H1 (cell line): ENCODE measurements around the gene GON4L. TPM values are rescaled to one million over a fixed set of nuclear protein-coding genes. Genes with fewer than 3 reads are reported as not detected.
"Not testable (repeated sequence)": the region's sequence is repeated elsewhere in the genome, so short reads cannot be mapped to it uniquely, and the experiment has no call there.

ENCODE experiments used
- CTCF ChIA-PET: fragments of 300-600 bp; sonication (Branson Sonifier 250); formaldehyde crosslinking; loops from one replicate; lab custom pipeline; 2021; ENCODE audit not compliant: partially characterized antibody; lab: Charles Lee
- POLR2A ChIA-PET: fragments of 300-600 bp; sonication (Branson Sonifier 250); formaldehyde crosslinking; loops from one replicate; lab custom pipeline; 2021; ENCODE audit warnings: inconsistent platforms; ENCODE audit not compliant: partially characterized antibody; lab: Charles Lee
- DNase-seq, 2 experiments: peaks; one replicate each; pipeline versions ENCODE4 v3.0.0 to v3.0.0-alpha.2; 2010 to 2022; ENCODE audit warnings: low spot score in 2 of 2, low read depth in 1 of 2, mixed read lengths in 1 of 2
- FAIRE-seq: peaks from 2 replicates; lab custom pipeline; 2011; peaks lifted over from hg19 to GRCh38; lab: Jason Lieb, UNC
- H2AFZ ChIP-seq: 2 replicates; pipeline ENCODE4 v1.8.1; 2012; ENCODE audit warnings: low read length, inconsistent platforms
- H2AK5ac ChIP-seq: 2 replicates; pipeline ENCODE4 v1.6.1; 2013; ENCODE audit warnings: low read depth, low read length
- H2BK120ac ChIP-seq: replicated peaks from 2 replicates; pipeline ENCODE3; 2013; ENCODE audit warnings: low read depth, low read length, inconsistent platforms
- H2BK12ac ChIP-seq: 2 replicates; pipeline ENCODE4 v1.6.1; 2013; ENCODE audit warnings: low read depth, low read length
- H2BK15ac ChIP-seq: 2 replicates; pipeline ENCODE4 v1.6.1; 2013; ENCODE audit warnings: low read length
- H2BK20ac ChIP-seq: 2 replicates; pipeline ENCODE4 v1.6.1; 2013; ENCODE audit warnings: low read length
- H2BK5ac ChIP-seq: 2 replicates; pipeline ENCODE4 v1.6.1; 2013; ENCODE audit warnings: low read depth, low read length
- H3K14ac ChIP-seq: 2 replicates; pipeline ENCODE4 v1.6.1; 2013; ENCODE audit warnings: inconsistent platforms; ENCODE audit not compliant: insufficient read length
- H3K18ac ChIP-seq: 2 replicates; pipeline ENCODE4 v1.6.1; 2013; ENCODE audit warnings: low read length; ENCODE audit errors: extremely low read depth
- H3K23ac ChIP-seq: 2 replicates; pipeline ENCODE4 v1.6.1; 2013; ENCODE audit warnings: inconsistent platforms; ENCODE audit not compliant: insufficient read length
- H3K23me2 ChIP-seq: 2 replicates; pipeline ENCODE4 v1.6.1; 2013; ENCODE audit warnings: low read depth, low read length
- H3K27ac ChIP-seq: 2 replicates; pipeline ENCODE4 v1.6.1; 2011; ENCODE audit warnings: low read depth, low read length, inconsistent platforms
- H3K27me3 ChIP-seq, 4 experiments: replicated peaks in 1 of 4; 1 replicate in 1 of 4; 2 replicates in 3 of 4; pipeline versions ENCODE4 v1.6.1 to v1.8.1; 2011 to 2013; ENCODE audit warnings: low read length in 3 of 4, mild to moderate bottlenecking in 3 of 4, inconsistent platforms in 2 of 4, mixed read lengths in 2 of 4, moderate library complexity in 1 of 4; ENCODE audit not compliant: control insufficient read depth in 3 of 4, insufficient read depth in 3 of 4; ENCODE audit errors: extremely low read depth in 1 of 4
- H3K36me3 ChIP-seq, 4 experiments: 2 replicates each; pipeline versions ENCODE4 v1.6.1 to v1.8.1; 2011 to 2013; ENCODE audit warnings: mild to moderate bottlenecking in 4 of 4, low read length in 3 of 4, moderate library complexity in 2 of 4, control low read depth in 1 of 4, inconsistent platforms in 1 of 4; ENCODE audit not compliant: insufficient read depth in 4 of 4, control insufficient read depth in 2 of 4
- H3K4ac ChIP-seq: replicated peaks from 2 replicates; pipeline ENCODE3; 2013; ENCODE audit warnings: low read length, low read depth, mixed read lengths, inconsistent platforms; ENCODE audit not compliant: insufficient read length
- H3K4me1 ChIP-seq, 4 experiments: replicated peaks in 1 of 4; 1 replicate in 1 of 4; 2 replicates in 3 of 4; pipeline versions ENCODE4 v1.6.1 to v1.8.1; 2011 to 2013; ENCODE audit warnings: low read length in 3 of 4, inconsistent platforms in 2 of 4, mixed read lengths in 1 of 4; ENCODE audit not compliant: insufficient read depth in 4 of 4, control insufficient read depth in 3 of 4
- H3K4me2 ChIP-seq, 2 experiments: 2 replicates each; pipeline versions ENCODE4 v1.6.1 to v1.8.1; 2011 to 2013; ENCODE audit warnings: low read depth in 2 of 2, low read length in 2 of 2, control low read depth in 1 of 2, inconsistent platforms in 1 of 2, mild to moderate bottlenecking in 1 of 2; ENCODE audit not compliant: insufficient read depth in 1 of 2
- H3K4me3 ChIP-seq, 4 experiments: fragments of 200-600, 300-600 bp in 1 of 4; sonication (generic), shearing (Covaris generic), sonication (Bioruptor Twin) in 1 of 4; 2 replicates each; pipeline versions ENCODE4 v1.5.1 to v1.8.1; 2011 to 2016; ENCODE audit warnings: low read length in 4 of 4, low read depth in 3 of 4, control low read depth in 2 of 4, inconsistent platforms in 2 of 4, mild to moderate bottlenecking in 2 of 4, mixed read lengths in 1 of 4, moderate library complexity in 1 of 4; ENCODE audit not compliant: insufficient read depth in 2 of 4; ENCODE audit errors: extremely low read depth in 1 of 4
- H3K56ac ChIP-seq: replicated peaks from 2 replicates; pipeline ENCODE3; 2013; ENCODE audit warnings: low read depth, mild to moderate bottlenecking, mixed read lengths, low read length, inconsistent platforms; ENCODE audit not compliant: insufficient read length
- H3K79me1 ChIP-seq: 2 replicates; pipeline ENCODE4 v1.6.1; 2013; ENCODE audit warnings: low read depth, low read length, control low read depth
- H3K79me2 ChIP-seq, 2 experiments: 2 replicates each; pipeline versions ENCODE4 v1.6.1 to v1.8.1; 2012 to 2013; ENCODE audit warnings: low read length in 2 of 2, mild to moderate bottlenecking in 2 of 2, inconsistent platforms in 1 of 2; ENCODE audit not compliant: insufficient read depth in 2 of 2, control insufficient read depth in 1 of 2
- H3K9ac ChIP-seq, 4 experiments: replicated peaks in 1 of 4; 1 replicate in 1 of 4; 2 replicates in 3 of 4; pipeline versions ENCODE4 v1.6.1 to v1.8.1; 2011 to 2013; ENCODE audit warnings: low read depth in 3 of 4, low read length in 3 of 4, control low read depth in 2 of 4, mild to moderate bottlenecking in 2 of 4, moderate library complexity in 2 of 4, inconsistent platforms in 1 of 4; ENCODE audit errors: extremely low read depth in 1 of 4
- H3K9me3 ChIP-seq, 2 experiments: 2 replicates each; pipeline versions ENCODE4 v1.6.1 to v1.8.1; 2012 to 2013; ENCODE audit warnings: mild to moderate bottlenecking in 2 of 2, moderate library complexity in 2 of 2, control low read depth in 1 of 2, inconsistent platforms in 1 of 2, low read depth in 1 of 2, low read length in 1 of 2, mixed read lengths in 1 of 2; ENCODE audit not compliant: insufficient read depth in 2 of 2
- H4K20me1 ChIP-seq, 2 experiments: replicated peaks in 1 of 2; 2 replicates each; pipeline versions ENCODE3 to v1.8.1; 2011 to 2013; ENCODE audit warnings: inconsistent platforms in 2 of 2, low read length in 2 of 2, mild to moderate bottlenecking in 1 of 2; ENCODE audit not compliant: insufficient read depth in 2 of 2, control insufficient read depth in 1 of 2
- H4K5ac ChIP-seq: 2 replicates; pipeline ENCODE4 v1.6.1; 2013; ENCODE audit warnings: low read length, low read depth, mixed read lengths, inconsistent platforms; ENCODE audit not compliant: insufficient read length
- H4K8ac ChIP-seq: 2 replicates; pipeline ENCODE4 v1.8.0; 2013; ENCODE audit warnings: mild to moderate bottlenecking, moderate library complexity, low read length, inconsistent platforms; ENCODE audit not compliant: insufficient read depth; ENCODE audit errors: extremely low read depth
- H4K91ac ChIP-seq: replicated peaks from 2 replicates; pipeline ENCODE3; 2013; ENCODE audit warnings: low read length, mixed read lengths, inconsistent platforms; ENCODE audit not compliant: insufficient read length
- ASH2L ChIP-seq: fragments of 200-600, 300-600 bp; sonication (generic); IDR thresholded peaks from one replicate; pipeline ENCODE4 v1.7.1; 2017; ENCODE audit warnings: low read length
- BRCA1 ChIP-seq: IDR thresholded peaks from 2 replicates; pipeline ENCODE4 v1.6.1; 2012; ENCODE audit warnings: low read depth, low read length, improper control_type of control experiment
- CREB1 ChIP-seq: IDR thresholded peaks from 2 replicates; pipeline ENCODE4 v1.6.1; 2012; ENCODE audit warnings: inconsistent platforms
- EP300 ChIP-seq, 2 experiments: IDR thresholded peaks; 1 replicate in 1 of 2; 2 replicates in 1 of 2; pipeline ENCODE4 v1.6.1; 2011 to 2012; ENCODE audit warnings: low read depth in 2 of 2, low read length in 2 of 2, mild to moderate bottlenecking in 2 of 2, borderline replicate concordance in 1 of 2, inconsistent platforms in 1 of 2, moderate library complexity in 1 of 2
- KDM5A ChIP-seq: fragments of 200-600 bp; IDR thresholded peaks from 2 replicates; pipeline ENCODE4 v1.7.1; 2012; ENCODE audit warnings: mild to moderate bottlenecking, low read length, inconsistent platforms, mixed read lengths
- SUZ12 ChIP-seq: fragments of 200-600 bp; sonication (generic); IDR thresholded peaks from 2 replicates; pipeline ENCODE4 v1.6.1; 2012; ENCODE audit warnings: mild to moderate bottlenecking, inconsistent platforms, low read length, moderate library complexity, mixed read lengths
- TCF12 ChIP-seq: IDR thresholded peaks from 2 replicates; pipeline ENCODE4 v1.6.1; 2011; ENCODE audit warnings: low read depth, mild to moderate bottlenecking, low read length
- WGBS, 2 experiments: shearing (Covaris generic) in 1 of 2; methylation state at CpG; one replicate each; pipeline versions ENCODE4 v1.1.6 to v1.1.7; 2013 to 2015; ENCODE audit warnings: low lambda C conversion rate in 2 of 2, mixed read lengths in 2 of 2, inconsistent platforms in 1 of 2, low coverage in 1 of 2, missing lambda C conversion rate in 1 of 2; ENCODE audit not compliant: insufficient replicate concordance in 2 of 2, insufficient coverage in 1 of 2, insufficient read length in 1 of 2; ENCODE audit errors: extremely low coverage in 1 of 2, missing lambda C conversion rate in 1 of 2; 5-methylcytosine and 5-hydroxymethylcytosine counted together
- polyA plus RNA-seq, 7 experiments: library from polyadenylated mRNA; depleted of rRNA in 3 of 7; stranded (reverse) in 5 of 7; unstranded in 2 of 7; fragments of >200 nt in 5 of 7; fragments of 200-250 nt in 2 of 7; gene quantifications; 1 replicate in 5 of 7; 2 replicates in 1 of 7; 4 replicates in 1 of 7; pipeline versions ENCODE4 v1.2.1 to v1.2.3, GENCODE V29; 2011 to 2013; ENCODE audit warnings: missing spikeins in 2 of 7, mixed read lengths in 2 of 7
- total RNA-seq: library from RNA; stranded (reverse); fragmentation: NEBNext Ultra II Directional; extraction: Animal tissue kit (Norgen Biotek cat#: 25700); gene quantifications from 2 replicates; pipeline ENCODE4 v1.2.1, GENCODE V29; 2021
- TF ChIP-seq, protein P1 (sequence below): IDR thresholded peaks from 2 replicates; pipeline ENCODE4 v1.6.1; 2012; ENCODE audit warnings: inconsistent platforms

Gene GON4L
- total and polyA plus RNA-seq, 2 of the 8 experiments (the other 6 are each of a cell fraction or from before 2014, with no cell fraction given): 26.2 to 52.1 TPM

DNA sequence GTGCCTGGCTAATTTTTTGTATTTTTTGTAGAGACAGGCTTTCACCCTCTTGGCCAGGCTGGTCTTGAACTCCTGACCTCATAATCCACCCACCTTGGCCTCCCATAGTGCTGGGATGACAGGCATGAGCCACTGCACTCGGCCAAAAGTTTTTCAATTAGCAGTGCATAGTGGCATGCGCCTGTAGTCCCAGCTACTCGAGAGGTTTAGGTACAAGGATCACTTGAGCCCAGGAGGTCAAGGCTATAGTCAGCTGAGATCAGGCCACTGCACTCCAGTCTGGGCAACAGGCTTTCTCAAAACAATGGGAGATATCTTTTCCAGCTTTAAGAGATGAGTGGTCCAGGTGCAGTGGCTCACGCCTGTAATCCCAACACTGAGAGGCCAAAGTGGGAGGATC lies 137.3 kb downstream of the GON4L start (continued):
- TF ChIP-seq TCF12 (no peak), ASH2L (no peak), EP300 (IDR thresholded peaks at IDR 0.05; ENCODE audit: borderline replicate concordance in 1 of 2, low read depth in 2 of 2, low read length in 2 of 2) (no peak), SUZ12 (no peak), CREB1 (no peak), KDM5A (no peak), BRCA1 (no peak)
- TF ChIP-seq, protein P1, sequence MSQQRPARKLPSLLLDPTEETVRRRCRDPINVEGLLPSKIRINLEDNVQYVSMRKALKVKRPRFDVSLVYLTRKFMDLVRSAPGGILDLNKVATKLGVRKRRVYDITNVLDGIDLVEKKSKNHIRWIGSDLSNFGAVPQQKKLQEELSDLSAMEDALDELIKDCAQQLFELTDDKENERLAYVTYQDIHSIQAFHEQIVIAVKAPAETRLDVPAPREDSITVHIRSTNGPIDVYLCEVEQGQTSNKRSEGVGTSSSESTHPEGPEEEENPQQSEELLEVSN: no peak

DNA sequence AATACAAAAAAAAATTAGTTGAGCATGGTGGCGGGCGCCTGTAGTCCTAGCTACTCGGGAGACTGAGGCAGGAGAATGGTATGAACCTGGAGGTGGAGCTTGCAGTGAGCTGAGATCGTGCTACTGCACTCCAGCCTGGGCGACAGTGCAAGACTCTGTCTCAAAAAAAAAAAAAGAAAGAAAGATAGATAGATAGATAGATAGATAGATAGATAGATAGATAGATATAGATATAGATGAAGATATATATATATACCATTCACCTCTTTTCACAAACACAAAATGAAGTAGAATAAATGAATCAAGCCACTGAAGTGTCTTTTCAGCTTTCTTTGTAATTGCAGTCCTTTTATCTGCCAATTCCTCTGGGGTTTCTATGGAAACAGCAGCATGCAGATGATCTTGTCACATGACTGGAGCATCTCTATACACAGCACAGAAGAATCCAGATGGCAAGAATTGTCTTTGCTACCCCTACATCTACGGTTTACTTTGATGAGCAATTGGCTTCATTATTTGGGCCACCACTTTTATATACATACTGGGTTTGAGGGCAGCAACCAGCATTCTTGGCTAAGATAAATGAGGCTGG lies 138.4 kb downstream of the GON4L start:
- H3K4me1 ChIP-seq, H3K4me2 ChIP-seq, H2BK5ac ChIP-seq, FAIRE-seq, H3K23me2 ChIP-seq, H2BK120ac ChIP-seq, H3K79me2 ChIP-seq, H3K79me1 ChIP-seq, DNase-seq, H2AFZ ChIP-seq, H3K56ac ChIP-seq, H3K27ac ChIP-seq, H3K9me3 ChIP-seq, H3K27me3 ChIP-seq, H2AK5ac ChIP-seq, H4K20me1 ChIP-seq, H2BK20ac ChIP-seq, H3K4ac ChIP-seq, H4K91ac ChIP-seq, H2BK15ac ChIP-seq, H4K8ac ChIP-seq, H3K18ac ChIP-seq, H4K5ac ChIP-seq, H2BK12ac ChIP-seq, H3K14ac ChIP-seq, POLR2A ChIA-PET, H3K23ac ChIP-seq, H3K4me3 ChIP-seq, H3K9ac ChIP-seq: not testable (repeated sequence)
- H3K36me3 ChIP-seq: peaks cover 0 to 16% (median 5%) of the 10 kb centered on the region in 4 experiments; a peak in 2 of 8 replicates
- 94% methylated on average over 4 of the region's 6 CpGs; no CpG with 5 or more reads in 1 of the 2 experiments for WGBS, 2 experiments
- CTCF ChIA-PET: interaction anchor here (0.6 to 1.3 kb wide), 3 partner anchors 11 to 253 kb away, joined by 3 to 4 read pairs (median 3); no protein-coding TSS in a partner anchor
